ENCODE results near the gene SLX4. TPM values are rescaled to one million over a fixed set of nuclear protein-coding genes. Genes with fewer than 3 reads are reported as not detected.

Gene SLX4
- total RNA-seq, 2 donors from 2014 or later: 3.5 to 6.3 TPM

DNA sequence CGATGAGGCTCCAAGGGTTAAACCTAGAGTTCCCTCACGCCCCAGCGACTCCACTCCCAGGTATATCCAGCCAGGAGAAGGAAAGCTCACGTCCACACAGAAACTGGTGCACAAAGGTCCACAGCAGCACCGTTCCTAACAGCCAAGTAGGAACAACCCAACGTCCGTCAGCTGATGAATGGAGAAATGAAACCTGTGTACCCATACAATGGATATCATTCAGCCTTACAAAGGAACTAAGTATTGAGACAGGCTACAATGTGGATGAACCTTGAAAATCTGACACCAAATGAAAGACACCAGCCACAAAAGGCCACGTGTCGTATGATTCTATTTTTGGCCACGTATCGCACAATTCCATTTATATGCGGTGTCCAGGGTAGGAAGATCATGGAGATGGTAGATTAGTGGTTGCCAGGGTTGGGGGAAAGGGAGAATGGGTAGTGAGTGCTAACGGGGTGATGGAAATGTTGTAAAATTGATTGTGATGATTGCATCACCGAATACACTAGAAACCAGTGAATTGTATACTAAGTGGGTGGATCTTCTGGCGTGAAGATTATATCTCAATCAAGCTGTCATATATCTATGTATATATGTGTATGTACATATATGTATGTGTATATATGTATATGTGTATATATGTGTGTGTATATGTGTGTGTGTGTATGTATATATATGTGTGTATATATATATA is 64.3 kb downstream of the SLX4 start:
- Histone ChIP-seq H3K4me3 (no peak overlapping the region), H3K9me3 (no peaks in the 10 kb centered on the region), H3K27ac (no peak overlapping the region), H3K27me3 (no peaks in the 10 kb centered on the region), H3K36me3 (no peaks in the 10 kb centered on the region), H3K9ac (ENCODE audit: low read depth in 2 of 2, low read length in 2 of 2) (no peak overlapping the region), H3K4me1 (no peaks in the 10 kb centered on the region)
- no peak for TF ChIP-seq CTCF (IDR thresholded peaks at IDR 0.05)
- intact Hi-C loops (cut with DNase I): no loop called here
- no peak for DNase-seq

DNA sequence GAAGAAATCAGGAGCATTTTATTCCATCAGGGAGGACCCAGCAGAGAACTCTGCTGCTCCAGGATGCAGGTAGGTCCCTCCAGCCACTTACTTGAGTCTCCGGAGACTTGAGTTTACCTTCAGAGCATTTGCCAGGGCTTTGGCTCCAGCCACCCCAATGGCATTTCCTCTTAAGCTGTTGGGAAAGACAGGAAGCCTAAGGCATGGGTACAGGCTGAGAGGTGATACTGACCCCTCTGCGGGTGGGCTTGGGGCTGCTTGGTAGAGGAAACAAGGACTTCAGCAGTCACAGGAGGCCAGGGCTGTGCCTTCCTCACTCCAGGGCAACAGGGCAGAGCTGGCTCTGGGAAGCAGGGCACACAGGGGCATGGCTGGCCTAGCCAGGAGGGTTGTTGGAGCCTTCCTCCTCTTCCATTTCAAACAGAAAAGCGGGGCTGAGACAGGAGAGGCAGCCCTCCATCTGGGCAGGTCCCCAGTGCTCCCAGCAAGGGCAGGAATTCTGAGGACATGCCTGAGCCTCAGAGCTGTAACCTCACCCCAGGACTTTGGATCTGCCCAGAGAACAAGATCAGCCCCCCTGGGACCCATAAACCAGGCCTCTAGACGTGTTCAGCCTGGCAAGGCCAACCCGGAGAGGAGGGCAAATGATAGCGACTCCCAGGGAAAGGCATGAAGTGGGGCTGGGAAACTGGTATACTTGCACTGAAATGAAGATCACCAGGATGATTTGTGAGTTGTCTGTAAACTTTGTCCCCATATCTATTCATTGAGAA is 68.6 kb downstream of the SLX4 start:
- Histone ChIP-seq H3K27me3 (no peaks in the 10 kb centered on the region), H3K9me3 (no peaks in the 10 kb centered on the region), H3K9ac (ENCODE audit: low read depth in 2 of 2, low read length in 2 of 2) (no peak overlapping the region), H3K4me1 (no peaks in the 10 kb centered on the region), H3K36me3 (no peaks in the 10 kb centered on the region), H3K27ac (no peak overlapping the region), H3K4me3 (no peak overlapping the region)
- intact Hi-C loops (cut with DNase I): no loop called here
- DNase-seq: no peak
- no peak for TF ChIP-seq CTCF (IDR thresholded peaks at IDR 0.05)

DNA sequence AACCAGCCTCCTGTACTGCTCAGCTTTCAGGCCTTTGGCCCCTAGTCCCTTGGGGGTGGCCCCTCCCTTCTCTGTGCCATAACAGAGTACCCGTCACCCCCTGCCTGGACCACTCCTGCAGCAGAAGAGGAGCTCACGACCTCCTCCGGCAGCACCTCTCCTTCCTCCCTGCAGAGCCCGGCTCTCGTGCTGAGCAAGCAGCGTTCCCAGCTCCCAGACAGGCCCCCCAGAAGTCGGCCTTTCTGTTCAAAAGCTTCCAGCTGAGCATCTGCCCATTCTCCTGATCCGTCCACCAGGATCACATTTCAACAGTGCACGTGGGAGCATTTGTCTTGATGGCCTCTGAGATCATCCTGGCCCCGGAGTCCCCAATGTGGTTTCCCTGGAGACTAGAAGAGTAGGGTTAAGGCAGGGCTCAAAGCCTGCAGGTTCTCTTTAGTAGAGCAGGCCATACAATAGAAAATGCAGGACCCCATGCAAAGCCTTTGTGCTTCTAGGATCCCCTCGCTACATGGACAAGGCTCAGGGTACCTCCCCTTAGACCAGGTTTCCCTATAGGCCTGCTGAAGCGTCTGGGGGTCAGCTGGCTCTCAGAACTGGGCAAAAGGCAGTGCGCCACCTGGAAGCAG is 69.8 kb downstream of the SLX4 start:
- no peak for DNase-seq
- Histone ChIP-seq H3K4me3 (no peak overlapping the region), H3K27me3 (no peaks in the 10 kb centered on the region), H3K36me3 (no peaks in the 10 kb centered on the region), H3K27ac (no peak overlapping the region), H3K9ac (ENCODE audit: low read depth in 2 of 2, low read length in 2 of 2) (no peak overlapping the region), H3K4me1 (no peaks in the 10 kb centered on the region), H3K9me3 (no peaks in the 10 kb centered on the region)
- no peak for TF ChIP-seq CTCF (IDR thresholded peaks at IDR 0.05)
- intact Hi-C loops (cut with DNase I): no loop called here

GRCh38 chr16:3538222-3538621 is 73.2 kb downstream of the SLX4 start:
- no peak for TF ChIP-seq CTCF (IDR thresholded peaks at IDR 0.05)
- intact Hi-C loops (cut with DNase I): no loop called here
- no peaks in the 10 kb centered on the region for H3K36me3 ChIP-seq

GRCh38 chr16:3536851-3537250 is 74.6 kb downstream of the SLX4 start:
- Histone ChIP-seq H3K9me3 (no peaks in the 10 kb centered on the region), H3K4me1 (no peaks in the 10 kb centered on the region), H3K36me3 (no peaks in the 10 kb centered on the region), H3K27me3 (no peaks in the 10 kb centered on the region), H3K27ac (no peak overlapping the region), H3K9ac (ENCODE audit: low read depth in 2 of 2, low read length in 2 of 2) (no peak overlapping the region), H3K4me3 (no peak overlapping the region)
- intact Hi-C loops (cut with DNase I): no loop called here
- no peak for DNase-seq
- TF ChIP-seq CTCF (IDR thresholded peaks at IDR 0.05): no peak

More at GRCh38 chr16:3538222-3538621, 73.2 kb downstream of the SLX4 start:
- Histone ChIP-seq H3K27ac (no peak overlapping the region), H3K4me3 (no peak overlapping the region), H3K27me3 (no peaks in the 10 kb centered on the region), H3K4me1 (no peaks in the 10 kb centered on the region), H3K9me3 (no peaks in the 10 kb centered on the region), H3K9ac (ENCODE audit: low read depth in 2 of 2, low read length in 2 of 2) (no peak overlapping the region)
- DNase-seq: no peak
